NCI-H187 (cell line): ENCODE results near the gene RPS6KB1.
"Not testable (repeated sequence)": the region's sequence is repeated elsewhere in the genome, so short reads cannot be mapped to it uniquely, and the experiment has no call there.

ENCODE experiments used
- DNase-seq, 2 experiments: peaks; one replicate each; lab custom pipeline; 2025; lab: John Stamatoyannopoulos, UW

Gene RPS6KB1

DNA sequence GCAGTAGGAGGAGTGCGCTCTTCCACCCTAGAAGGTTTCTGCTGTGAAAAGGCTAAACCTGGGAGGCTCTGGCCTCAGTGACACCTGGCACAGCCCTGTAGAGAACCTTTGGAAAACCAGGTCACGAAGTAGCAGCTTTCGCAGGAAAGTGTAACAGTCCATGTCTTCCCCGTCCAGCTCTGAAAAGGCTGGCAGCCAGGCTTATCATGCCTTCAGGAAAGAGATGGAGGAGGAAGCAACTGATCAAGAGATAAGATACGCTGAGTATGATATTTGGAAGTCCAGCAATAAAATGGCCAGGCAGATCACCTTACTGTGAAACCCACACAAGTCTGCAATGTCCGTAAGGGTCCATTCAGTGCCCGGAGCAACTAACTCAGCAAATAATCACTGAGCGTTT lies 22.4 kb upstream of the RPS6KB1 start:
- DNase-seq = no peak

DNA sequence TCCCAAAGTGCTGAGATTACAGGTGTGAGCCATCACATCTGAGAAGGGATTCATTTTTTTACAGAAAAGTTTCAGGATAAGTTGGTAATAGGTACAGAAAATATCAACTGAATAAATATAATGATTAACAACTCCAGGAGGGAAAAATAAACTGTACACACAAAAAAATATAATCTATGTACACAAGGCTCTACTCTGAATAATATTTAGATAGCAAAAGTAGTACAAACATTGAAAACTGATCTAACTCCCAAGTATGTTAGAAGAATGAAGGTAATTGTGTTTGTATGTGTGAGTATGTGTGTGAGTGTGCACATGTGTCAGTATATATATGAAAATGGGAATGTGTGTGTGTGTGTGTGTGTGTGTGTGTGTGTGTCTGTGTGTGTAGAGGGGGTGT lies 20.6 kb upstream of the RPS6KB1 start:
- DNase-seq = no peak

DNA sequence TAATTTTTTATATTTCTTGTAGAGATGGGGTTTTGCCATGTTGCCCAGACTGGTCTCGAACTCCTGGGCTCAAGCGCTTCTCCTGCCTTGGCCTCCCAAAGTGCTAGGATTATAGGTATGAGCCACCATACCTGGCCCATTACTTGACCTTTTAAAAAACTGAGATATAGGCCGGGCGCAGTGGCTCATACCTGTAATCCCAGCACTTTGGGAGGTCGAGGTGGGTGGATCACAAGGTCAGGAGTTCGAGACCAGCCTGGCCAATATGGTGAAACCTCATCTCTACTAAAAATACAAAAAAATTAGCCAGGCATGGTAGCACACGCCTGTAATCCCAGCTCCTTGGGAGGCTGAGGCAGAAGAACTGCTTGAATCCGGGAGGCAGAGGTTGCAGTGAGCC lies 19.5 kb upstream of the RPS6KB1 start:
- DNase-seq = not testable (repeated sequence)

DNA sequence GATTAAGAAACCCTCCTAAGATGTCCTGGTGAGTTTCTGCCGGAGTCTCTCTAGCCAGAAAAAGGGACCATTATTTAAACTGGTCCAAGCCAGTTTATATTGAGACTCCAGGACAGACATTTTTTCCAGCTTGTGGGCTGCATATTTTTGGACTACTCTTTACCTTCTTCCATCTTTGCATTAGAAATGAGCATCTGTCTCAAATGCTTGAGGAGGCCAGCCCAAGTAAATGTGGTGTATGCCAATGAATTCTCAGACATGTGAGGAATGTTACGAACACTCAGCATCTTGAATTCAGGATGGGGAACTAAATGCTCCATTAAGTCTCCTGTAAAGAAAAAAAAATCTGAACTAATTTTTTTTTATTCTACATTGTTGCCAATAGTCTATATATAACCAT lies 18.5 kb upstream of the RPS6KB1 start:
- DNase-seq = no peak

DNA sequence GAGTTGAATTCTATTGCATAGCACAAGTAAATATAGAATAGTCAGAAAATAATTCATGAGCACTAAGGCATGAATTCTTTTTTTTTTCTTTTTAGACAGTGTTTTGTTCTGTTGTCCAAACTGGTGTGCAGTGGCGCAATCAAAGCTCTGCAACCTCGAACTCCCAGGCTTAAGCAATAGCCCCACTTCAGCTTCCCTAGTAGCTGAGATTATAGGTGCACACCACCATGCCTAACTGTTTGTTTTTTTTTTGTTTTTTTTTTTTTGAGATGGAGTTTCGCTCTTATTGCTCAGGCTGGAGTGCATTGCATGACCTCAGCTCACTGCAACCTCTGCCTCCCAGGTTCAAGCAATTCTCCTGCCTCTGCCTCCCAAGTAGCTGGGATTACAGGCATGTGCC lies 16.8 kb upstream of the RPS6KB1 start:
- DNase-seq = no peak

DNA sequence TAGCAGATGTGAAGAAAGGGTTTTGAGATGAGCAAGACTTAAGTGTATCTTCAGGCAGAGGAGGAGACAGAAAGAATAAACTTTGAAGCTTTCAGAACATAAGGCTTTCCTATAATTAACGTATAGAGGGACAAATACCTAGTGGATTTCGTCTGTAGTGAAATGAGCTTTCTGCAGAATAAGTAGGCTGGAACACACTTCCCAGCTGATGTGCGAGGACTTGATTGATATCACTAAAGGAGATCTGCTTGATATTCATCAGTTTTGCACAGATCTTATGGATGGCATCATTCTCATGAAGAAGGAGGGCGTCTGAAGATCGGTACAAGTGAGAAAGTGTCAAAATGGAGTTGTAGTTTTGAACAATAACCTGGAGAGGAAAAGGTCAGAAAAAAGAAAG lies 15.0 kb upstream of the RPS6KB1 start:
- no peak for DNase-seq

DNA sequence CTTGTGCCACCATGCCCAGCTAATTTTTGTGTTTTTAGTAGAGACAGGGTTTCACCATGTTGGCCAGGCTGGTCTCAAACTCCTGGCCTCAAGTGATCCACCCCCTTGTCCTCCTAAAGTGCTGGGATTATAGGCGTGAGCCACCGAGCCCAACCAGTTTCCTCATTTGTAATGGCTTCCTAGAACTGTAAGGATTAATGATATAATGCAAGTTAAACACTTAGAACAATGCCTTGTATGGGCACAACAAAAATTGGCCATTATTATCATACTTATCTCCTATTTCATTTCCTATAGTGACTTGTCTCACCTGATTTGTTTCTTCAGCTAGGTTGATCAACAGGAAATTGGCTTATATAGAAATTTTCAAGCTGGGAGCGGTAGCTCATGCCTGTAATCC lies 14.3 kb upstream of the RPS6KB1 start:
- DNase-seq = no peak

DNA sequence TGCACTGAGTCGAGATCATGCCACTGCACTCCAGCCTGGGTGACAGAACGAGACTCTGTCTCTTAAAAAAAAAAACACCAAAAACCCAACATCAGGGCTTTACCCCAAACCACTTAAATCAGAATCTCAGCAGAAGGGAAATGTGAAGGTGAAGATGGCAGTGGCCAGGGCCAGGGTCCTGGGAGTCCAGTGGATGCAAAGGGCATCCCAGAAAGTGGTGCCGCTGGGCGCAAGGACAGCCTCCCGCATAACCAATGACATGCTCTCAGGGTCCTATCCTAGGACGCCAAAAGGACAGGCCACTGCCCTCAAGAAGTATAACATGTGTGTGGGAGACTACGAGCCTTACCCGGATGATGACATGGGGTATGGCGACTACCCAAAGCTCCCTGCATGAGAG lies 8.1 kb upstream of the RPS6KB1 start:
- DNase-seq = no peak

DNA sequence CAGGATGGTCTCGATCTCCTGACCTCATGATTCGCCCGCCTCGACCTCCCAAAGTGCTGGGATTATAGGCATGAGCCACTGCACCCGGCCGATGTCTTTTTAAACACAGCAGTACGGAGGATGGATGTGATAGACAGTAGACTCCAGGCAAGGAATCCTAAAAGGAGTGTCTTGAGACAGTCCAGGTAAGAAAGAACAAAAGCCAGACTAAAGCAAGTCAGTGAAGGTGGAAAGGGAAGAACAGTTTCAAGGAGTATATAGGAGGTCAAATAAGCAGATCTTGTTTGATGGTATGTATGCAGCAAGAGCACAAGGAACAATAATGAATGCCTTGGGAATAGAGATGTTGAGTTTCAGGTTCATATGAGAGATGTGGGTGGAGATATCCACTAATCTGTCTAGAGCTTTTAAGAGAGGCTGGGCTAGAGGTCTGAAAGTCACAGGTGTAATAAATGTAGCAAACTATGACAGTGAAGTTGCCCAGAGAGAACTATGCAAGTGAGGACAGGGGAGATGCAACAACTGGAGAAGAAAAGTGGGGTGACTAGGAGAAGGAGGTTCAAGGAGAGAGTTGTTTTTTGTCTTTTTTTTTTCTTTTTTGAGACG lies 4.7 kb upstream of the RPS6KB1 start:
- DNase-seq = no peak

DNA sequence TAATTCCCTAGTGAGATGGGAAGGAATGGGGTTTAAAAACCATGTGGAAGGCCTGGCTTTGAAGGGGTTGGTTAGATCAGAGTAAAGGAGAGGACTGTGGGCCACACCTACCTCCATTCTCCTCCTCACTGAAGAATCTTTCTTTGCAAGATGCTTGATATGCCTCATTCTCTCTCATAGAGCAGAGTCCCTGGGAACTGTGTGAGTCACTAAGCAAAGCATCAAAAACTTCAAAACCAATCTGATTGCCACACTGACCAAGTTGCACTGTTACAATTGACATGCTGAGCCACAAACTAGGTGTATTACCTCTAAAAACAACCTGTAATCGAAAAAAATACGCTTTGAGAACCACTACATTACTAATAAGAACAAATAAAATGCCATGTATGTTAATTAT lies 2.2 kb upstream of the RPS6KB1 start:
- no peak for DNase-seq

DNA sequence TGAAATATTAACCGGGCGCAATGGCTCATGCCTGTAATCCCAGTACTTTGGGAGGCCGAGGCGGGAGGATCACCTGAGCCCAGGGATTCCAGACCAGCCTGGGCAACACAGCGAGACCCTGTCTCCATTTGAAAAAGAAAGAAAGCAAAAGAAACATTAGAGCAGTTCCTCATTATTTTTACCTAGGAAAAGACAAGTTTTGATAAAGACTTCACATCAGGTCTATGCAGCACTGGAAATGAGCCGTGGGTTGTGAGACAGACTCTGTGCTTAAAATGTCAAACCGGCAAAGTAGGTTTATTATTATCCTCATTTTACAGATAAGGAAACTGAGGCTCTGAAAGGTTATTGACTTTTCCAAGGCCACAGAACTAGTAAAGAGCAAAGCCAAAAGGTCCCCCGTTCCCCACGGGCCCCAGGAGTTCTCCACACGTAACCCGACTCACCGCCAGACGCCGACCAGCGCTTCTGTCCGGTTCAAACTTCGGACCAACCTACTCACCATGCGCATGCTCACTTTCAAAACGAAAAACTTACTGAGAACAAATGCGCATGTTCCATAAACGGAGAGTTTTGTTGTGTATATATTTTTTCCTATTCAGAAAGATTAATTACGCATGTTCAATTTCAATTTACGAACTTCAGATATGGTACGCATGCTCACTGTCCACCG lies 534 bp upstream of the RPS6KB1 start:
- DNase-seq = no peak

DNA sequence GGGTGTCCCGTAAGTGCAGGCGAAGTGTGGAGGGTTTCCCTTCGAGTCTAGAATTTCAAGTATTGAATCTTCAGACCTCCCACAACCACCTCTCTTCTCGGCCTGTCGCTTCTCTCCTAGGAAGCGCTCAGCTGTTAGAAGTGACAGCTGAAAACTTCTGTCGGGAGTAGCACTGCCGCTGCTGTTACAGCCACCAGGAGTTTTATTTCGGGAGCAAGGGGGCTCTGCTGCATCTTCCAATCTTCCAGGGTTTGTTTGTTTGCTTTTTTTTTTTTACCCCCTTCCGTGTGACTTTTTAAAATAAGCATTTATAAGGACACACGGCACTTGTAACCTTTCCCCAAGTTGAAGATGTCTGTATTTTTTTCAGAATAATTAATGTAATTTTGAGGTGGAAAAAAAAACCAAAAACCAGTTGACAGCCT lies 767 bp downstream of the RPS6KB1 start:
- DNase-seq = no peak

DNA sequence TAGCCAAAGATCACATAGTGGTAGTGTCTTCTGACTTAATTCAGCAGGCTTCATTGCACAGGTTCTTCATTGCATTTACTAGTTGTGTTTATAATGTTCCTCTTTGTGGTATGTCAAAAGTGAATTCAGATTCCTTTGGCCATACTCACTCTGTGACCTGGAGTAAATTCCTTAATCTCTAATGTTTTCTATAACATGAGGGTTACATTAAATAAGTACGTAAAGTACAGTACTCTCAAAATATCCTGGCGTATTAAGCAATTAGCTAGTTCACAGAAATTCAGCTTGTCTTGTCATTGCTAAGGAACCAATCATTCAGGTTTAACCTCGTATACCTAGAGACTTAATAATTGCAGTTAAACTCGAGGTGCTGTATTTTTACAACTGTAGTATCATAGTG lies 4.2 kb downstream of the RPS6KB1 start:
- no peak for DNase-seq

DNA sequence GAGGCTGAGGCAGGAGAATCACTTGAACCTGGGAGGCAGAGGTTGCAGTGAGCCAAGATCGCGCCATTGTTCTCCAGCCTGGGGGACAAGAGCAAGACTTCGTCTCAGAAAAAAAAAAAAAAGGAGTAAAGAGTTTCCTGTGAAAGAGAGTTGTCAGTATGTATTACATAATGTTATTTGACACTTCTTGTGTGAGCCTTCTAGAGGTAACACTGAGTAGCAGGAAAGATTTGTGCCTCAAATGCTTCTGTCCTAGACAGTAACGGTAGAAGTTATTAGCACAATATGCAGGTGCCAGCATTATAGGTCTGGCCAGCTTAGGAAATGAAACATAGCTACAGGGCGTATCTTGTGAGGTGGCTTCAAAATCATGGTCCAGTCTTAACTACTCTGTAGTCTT lies 6.2 kb downstream of the RPS6KB1 start:
- DNase-seq = no peak

DNA sequence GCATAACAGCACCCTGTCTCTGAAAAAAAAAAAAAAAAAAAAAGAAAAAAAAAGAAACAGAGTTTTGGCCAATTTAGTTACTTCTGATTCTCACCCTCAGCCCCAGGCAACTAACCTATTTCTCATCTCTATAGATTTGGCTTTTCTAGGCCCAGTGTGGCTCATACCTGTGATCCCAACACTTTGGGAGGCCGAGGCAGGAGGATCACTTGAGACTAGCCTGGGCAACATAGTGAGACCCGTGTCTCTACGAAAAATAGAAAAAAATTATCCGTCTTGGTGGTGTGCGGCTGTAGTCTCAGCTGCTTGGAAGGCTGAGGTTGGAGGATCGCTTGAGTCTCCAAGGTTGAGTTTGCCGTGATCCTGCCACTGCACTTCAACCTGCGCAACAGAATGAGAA lies 8.7 kb downstream of the RPS6KB1 start:
- DNase-seq = no peak

DNA sequence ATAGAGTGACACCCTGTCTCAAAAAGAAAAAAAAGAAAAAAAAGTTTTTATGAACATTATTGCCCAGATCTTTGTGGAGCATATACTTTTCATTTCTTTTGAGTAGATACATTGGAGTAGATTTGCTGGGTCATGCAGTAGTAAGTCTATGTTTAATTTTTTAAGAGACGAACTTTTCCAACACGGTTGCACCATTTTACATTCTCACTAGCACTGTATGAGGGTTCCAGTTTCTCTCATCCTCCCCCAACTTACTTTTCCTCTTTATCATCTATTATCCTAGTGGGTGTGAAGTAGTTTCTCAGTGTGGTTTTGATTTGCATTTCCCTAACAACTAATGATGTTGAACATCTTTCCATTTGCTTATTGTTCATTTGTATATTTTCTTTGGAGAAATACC lies 10.5 kb downstream of the RPS6KB1 start:
- no peak for DNase-seq

DNA sequence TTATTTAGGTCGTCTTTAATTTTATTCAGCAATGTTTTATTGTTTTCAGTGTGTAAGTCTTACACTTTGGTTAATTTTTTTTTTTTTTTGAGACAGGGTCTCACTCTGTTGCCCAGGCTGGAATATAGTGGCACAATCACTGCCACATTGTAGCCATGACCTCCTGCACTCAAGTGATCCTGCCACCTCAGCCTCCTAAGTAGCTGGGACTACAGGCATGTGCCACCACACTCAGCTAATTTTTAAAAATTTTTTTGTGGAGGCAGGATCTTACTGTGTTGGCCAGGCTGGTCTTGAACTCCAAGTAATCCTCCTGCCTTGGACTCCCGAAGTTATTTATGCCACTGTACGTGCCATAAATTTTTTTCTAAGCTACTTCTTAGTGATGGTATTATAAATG lies 14.5 kb downstream of the RPS6KB1 start:
- DNase-seq = no peak

DNA sequence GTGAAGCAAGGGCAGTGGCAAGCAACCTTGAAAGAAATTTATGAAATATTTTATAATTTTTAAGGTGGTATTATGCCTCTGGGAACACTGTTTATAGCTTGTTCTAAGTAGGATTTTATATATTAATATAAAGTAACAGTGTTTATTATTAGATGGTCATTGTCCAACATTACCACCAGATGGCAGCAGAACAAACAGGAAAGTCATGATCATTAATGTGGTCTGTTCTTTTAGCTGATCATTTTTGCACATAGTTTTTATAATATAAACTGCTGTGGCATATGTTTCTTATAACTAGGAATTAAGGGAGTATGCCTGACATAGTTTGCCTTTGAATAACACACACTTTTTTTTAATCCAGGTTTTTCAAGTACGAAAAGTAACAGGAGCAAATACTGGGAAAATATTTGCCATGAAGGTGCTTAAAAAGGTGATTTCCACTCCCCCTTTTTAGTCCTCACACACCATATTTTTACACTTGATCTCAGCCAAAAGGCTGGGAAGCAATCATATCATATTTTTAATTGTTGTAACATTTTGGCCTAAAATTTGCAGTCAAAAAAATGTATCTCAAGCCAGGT lies 21.4 kb downstream of the RPS6KB1 start:
- no peak for DNase-seq

DNA sequence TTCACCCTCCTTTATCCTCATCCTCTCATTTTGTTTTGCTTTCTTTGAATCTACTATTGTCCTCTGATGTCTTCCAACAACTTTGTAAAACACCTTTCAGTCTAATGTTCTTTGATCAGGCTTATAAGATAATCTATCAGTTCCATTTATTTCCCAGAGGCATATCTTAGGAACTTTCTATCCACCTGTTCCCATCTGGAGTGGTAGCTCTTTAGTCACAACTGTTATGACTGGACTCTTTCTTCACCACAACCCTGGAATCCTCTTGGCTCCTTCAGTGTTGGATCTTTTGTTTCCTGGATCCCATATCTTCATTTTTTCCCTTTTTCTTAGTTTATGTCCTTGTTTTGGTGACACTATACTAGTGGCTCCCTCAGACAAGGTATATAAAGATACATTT lies 23.5 kb downstream of the RPS6KB1 start:
- no peak for DNase-seq

DNA sequence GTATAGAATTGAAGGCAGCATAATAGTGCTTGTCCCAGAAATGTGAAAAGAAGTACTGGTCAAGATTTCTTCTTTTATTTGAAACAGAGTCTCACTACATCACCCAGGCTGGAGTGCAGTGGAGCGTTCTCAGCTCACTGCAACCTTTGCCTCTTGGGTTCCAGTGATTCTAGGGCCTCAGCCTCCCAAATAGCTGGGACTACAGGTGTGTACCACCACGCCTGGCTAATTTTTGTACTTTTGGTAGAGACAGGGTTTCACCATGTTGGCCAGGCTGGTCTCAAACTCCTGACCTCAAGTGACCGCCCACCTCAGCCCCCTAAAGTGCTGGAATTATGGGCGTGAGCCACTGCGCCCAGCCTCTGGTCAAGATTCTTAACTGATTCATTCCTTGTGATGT lies 27.7 kb downstream of the RPS6KB1 start:
- DNase-seq = not testable (repeated sequence)

DNA sequence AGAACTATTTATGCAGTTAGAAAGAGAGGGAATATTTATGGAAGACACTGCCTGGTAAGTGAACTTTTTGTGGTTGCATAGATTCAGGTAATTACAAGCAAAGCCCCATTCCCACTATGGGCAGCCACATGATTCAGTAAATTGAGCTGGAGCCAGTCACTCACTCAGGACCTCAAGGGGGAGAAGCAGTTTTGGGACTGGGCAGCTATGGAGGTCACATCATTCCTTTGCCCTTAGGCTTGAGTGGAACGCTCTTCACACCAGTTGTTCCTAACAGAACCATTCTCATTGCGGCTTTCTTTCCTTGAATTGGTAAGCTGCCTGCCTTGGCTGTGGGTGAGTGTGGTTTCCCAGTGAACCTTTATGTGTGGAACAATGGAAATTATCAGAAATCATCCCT lies 37.2 kb downstream of the RPS6KB1 start:
- not testable (repeated sequence) for DNase-seq

DNA sequence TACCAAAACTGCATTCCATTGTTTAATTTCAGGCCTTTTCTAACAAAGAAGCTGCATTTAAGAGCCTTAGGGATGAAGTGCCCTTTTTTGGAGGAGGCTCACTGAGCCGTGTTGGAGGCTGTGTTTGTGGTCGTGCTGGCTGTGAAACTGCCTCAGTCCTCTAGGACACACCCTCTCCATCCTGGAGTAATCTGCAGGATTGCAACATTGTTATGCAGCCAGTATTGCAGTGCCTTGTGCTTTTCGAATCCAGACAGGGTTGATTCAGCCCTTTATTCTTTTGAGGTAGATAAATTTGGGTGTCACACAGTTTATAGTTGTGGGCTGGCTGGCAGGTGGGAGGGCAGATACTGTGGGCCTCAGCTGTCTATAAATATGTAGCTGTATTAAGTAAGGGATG lies 37.8 kb downstream of the RPS6KB1 start:
- not testable (repeated sequence) for DNase-seq

DNA sequence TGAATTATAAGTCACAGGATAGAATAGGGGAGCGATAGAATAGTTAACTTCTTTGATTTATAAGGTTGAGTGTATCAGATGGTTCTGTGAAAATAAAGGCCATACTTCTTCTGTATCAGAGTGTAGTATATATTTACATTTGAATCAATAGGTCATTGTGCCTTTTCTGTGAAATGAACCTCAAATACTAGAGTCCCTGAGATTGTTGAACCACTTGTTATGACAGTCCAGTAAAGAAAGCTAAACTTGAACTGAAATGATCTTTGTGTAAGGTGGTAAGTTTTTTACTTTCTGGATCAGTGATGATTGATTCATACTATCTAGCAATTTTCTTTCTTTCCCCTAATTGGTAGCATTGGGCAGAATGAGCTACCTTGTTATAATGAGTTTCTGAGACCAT lies 40.4 kb downstream of the RPS6KB1 start:
- DNase-seq = not testable (repeated sequence)

DNA sequence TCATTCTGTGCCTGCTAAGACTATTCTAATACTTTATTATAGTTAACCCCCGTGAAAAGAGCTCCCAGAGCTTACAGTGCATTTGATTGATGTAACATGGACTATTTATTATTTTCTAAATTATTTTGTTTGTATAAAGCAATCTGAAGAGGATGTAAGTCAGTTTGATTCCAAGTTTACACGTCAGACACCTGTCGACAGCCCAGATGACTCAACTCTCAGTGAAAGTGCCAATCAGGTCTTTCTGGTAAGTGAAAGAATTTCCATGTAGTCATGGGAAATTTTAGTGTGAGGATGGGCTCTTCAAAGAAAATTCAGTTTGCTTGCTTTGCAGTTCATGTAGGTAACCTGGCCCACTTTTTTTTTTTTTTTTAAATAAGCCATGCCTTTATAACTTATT lies 47.8 kb downstream of the RPS6KB1 start:
- not testable (repeated sequence) for DNase-seq
